Suppressor macrophage (primary cell): ENCODE measurements around the gene FEZF1.

Source experiments
- DNase-seq, 4 experiments: peaks; one replicate each; pipeline ENCODE4 v3.0.0-alpha.2; 2020 to 2022

FEZF1 gene

DNA sequence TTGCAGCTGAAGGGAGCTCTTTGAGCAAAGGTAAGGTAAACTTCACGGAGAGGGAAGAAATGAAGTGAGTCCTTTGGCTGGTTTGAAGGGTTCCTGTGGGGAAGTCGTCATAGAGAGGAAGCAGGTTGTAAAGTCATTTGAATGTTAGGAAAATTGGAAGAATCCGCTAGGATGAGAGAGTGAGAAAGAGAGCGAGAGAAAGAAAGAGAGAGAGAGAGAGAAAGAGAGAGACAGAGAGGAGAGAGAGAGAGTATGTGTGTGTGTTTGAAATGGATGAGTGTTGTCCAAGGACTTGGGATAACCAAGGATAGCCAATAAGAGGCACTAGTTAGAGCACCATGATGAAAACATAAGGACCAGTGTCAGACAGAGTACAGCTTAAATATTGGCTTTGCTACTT, 43.1 kb downstream of the FEZF1 start:
- no peak for DNase-seq

DNA sequence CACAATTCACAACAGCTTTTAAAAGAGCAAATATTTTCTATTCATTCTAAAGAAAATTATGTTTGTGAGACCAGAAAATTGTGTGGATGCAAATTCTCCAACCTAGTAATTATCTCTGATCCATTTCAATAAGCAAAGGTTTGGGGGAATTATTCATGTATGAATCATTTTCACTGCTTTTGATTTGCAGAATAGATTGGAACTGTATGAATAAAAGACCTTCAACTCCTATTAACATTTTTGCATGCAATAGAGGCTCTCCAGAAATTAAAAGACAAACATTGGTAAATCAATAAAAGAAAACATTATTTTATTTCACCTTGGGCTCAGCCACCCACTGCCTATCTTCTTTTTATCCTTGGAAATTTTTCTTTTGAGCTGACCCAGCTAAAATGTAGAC, 43.5 kb downstream of the FEZF1 start:
- DNase-seq, result no peak

DNA sequence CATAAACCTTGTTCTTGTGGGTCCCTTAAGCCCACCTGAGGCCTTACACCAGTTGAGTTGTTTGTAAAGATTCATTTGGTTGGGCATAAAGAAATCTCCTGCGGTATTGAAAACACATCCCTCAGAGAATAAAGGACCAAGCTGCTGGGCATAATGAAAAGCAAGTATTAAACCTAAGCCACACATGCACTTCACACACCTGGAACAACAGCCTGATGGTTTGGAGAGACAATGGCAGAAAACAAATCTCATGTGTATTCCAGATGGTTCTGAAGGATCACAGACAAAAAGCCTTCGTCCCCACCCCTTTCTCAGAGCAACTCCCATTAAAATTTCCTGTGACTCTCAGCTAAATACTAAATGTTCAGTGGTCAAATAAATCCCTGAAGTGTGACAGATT, 44.2 kb downstream of the FEZF1 start:
- no peak for DNase-seq

DNA sequence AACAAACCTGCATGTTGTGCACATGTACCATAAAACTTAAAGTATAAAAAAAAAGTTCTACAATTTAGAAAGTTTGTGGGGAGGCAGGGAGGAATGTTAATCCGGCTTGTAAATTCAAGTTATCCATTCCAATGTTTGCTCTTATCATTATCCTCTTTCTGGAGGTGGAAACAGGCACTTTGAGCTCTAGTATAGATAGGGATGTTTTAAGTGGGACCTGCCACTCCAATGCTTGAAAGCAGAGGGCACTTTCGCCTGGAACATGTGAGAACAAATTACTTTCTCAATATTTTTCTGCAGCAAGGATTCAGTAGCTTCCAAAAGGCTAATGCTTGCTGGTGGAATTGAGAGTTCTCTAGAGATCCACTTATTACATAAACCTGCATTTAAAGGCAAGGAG, 45.6 kb downstream of the FEZF1 start:
- DNase-seq, result no peak

DNA sequence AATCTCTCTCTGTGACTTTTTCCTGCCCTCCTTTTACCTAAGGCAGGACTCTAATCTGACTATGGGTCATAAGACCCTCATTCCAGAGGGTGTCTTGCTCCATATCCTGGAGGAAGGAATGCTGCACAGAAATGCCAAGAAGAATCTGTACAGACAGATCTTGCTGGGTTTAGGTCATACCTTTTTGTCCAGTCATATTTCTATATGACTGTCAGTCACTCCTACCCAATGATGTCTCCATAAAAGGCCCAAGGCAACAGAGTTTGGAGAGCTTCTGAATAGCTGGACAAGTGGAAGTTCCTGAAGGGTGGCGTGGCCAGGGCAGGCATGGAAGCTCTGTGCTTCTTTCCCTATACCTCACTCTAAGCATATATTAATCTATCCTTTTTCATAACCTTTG, 47.5 kb downstream of the FEZF1 start:
- no peak for DNase-seq

DNA sequence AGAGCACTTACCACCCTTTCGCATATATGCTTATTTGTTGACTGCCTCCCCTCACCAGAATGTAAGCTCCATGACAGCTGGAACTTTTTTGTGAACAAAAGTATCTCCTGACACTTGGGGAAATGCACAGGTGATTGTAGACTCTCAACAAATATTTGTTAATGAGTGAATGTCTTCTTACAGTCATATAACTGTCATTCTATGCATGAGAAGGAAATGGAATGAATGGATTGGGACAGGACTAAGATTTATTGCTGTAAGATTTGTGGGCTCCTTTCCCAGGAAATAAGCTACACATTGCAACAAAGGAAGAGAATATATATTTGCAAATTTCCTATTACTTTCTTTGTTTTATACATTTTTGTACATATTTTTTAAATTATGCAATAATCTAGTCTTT, 48.5 kb downstream of the FEZF1 start:
- no peak for DNase-seq

DNA sequence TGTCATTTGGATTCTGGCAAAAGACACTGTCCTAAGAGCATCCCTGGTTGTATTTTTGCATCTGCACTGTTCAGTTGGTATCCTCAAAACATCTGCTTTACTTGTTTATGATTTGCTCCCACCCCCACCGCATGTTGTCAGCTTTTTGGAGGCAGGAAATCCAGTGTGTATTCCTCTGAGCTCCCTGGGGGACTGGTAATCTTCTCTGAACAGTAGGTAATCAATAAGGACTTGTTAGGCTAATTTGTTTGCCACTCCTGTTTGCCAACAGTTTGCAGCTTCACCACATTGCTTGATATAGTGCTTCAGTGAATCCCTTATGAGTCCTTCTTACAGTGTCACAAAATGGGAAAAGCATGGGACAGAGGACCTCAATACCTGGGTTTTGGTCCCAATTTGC, 49.1 kb downstream of the FEZF1 start:
- DNase-seq, result no peak
